ENCODE results near the gene INIP. TPM values are rescaled to one million over a fixed set of nuclear protein-coding genes. Genes with fewer than 3 reads are reported as not detected.

The INIP gene
- polyA plus RNA-seq, 1 experiment = 10.9 TPM

DNA sequence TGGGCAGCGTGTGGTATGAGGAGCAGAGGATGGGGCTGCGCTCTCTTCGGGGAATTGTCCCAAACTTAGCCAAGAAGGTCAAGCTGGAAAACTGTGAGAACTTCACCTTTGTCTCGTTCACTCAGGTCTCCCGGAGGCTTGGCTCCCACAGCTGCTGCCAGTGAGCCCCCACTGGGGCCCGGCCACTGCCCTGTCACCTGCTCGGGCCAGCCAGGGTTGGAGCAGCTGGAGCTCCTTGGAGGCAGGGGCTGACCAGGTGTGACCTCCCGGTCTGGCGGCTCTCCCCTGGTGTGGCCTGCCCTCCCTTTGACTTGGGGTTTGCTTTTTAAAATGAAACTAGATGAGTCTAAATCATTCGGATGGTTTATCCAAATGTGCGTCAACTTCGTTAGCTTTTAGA, 58.0 kb downstream of the INIP start:
- Histone ChIP-seq H3K36me3 (ENCODE audit: control insufficient read depth, insufficient read depth, low read length) (no peaks in the 10 kb centered on the region), H3K4me3 (ENCODE audit: low read depth, low read length) (no peak overlapping the region), H3K27me3 (ENCODE audit: control insufficient read depth, insufficient read depth, low read length) (no peaks in the 10 kb centered on the region)
- no peak for DNase-seq (ENCODE audit: low read depth)
- POLR2A ChIA-PET = no interaction called here
- TF ChIP-seq CTCF (IDR thresholded peaks at IDR 0.05; ENCODE audit: insufficient read depth, low read depth, low read length) = no peak
- CTCF ChIA-PET = interaction anchor here (0.7 to 0.9 kb wide), 2 partner anchors 10 to 514 kb away, joined by 3 read pairs; no protein-coding TSS in a partner anchor

DNA sequence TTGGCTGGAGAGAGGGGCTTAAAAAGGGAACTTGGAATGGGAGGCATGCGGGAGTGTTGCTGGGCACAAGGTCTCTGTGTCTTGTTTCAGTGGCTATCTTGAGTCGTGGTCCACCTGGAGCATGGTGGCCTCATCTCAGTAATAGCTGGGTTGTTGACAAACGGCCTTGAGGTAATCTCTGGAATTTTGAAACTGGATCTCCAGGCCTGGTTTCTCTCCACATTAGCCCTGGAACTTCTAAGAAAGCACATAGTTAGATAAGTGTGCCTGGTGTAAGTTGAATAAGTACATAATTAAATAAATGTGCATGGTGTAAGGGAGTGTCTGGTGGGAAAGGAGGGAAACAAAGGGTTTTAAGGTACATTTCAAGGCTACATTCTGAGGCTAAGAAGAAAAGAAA, 62.2 kb downstream of the INIP start:
- Histone ChIP-seq H3K36me3 (ENCODE audit: control insufficient read depth, insufficient read depth, low read length) (no peaks in the 10 kb centered on the region), H3K4me3 (ENCODE audit: low read depth, low read length) (no peak overlapping the region), H3K27me3 (ENCODE audit: control insufficient read depth, insufficient read depth, low read length) (no peaks in the 10 kb centered on the region)
- TF ChIP-seq CTCF (IDR thresholded peaks at IDR 0.05; ENCODE audit: insufficient read depth, low read depth, low read length) = no peak
- DNase-seq (ENCODE audit: low read depth) = no peak
- POLR2A ChIA-PET = no interaction called here
- CTCF ChIA-PET = interaction anchor here (0.6 kb wide), 1 partner anchor 267 kb away, joined by 3 read pairs; no protein-coding TSS in a partner anchor

DNA sequence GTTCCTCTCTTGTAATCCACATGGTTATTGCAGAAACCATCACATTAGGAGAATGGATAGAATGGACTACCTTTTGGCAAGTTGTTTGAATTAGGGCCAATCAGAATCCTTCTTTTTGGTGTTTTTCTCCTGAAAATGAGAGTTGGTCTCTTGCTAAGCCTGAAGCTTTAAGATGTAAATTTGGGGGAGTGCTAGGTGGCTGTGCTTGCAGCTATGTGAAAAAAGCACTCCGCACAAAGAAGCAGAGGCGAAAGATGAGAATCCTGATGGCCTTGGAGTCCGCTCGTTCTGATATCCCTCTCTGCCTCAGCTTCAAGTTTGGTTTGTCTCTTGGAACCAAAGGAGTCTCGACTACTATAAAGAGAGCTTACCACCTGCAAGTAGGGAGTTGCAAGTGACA, 63.6 kb downstream of the INIP start:
- no peak for TF ChIP-seq CTCF (IDR thresholded peaks at IDR 0.05; ENCODE audit: insufficient read depth, low read depth, low read length)
- ChIA-PET CTCF (interaction anchor here (1.0 to 1.2 kb wide), 2 partner anchors 9 to 548 kb away, joined by 3 read pairs; no protein-coding TSS in a partner anchor), POLR2A (interaction anchor here (0.6 kb wide), 1 partner anchor 274 kb away, joined by 6 read pairs; the partner anchor contains the start of gene HSDL2)
- H3K4me3 ChIP-seq (ENCODE audit: low read depth, low read length) = no peak overlapping the region
- no peaks in the 10 kb centered on the region for H3K27me3 ChIP-seq (ENCODE audit: control insufficient read depth, insufficient read depth, low read length)
- no peaks in the 10 kb centered on the region for H3K36me3 ChIP-seq (ENCODE audit: control insufficient read depth, insufficient read depth, low read length)
- DNase-seq (ENCODE audit: low read depth) = no peak

GRCh38 chr9:112648624-112649023, 69.3 kb downstream of the INIP start:
- CTCF ChIA-PET = interaction anchor here (0.7 kb wide), 1 partner anchor 79 kb away, joined by 4 read pairs; no protein-coding TSS in a partner anchor
- POLR2A ChIA-PET = no interaction called here
- no peaks in the 10 kb centered on the region for H3K36me3 ChIP-seq (ENCODE audit: control insufficient read depth, insufficient read depth, low read length)
- DNase-seq (ENCODE audit: low read depth) = no peak
- H3K27me3 ChIP-seq (ENCODE audit: control insufficient read depth, insufficient read depth, low read length) = no peaks in the 10 kb centered on the region
- no peak overlapping the region for H3K4me3 ChIP-seq (ENCODE audit: low read depth, low read length)
- TF ChIP-seq CTCF (IDR thresholded peaks at IDR 0.05; ENCODE audit: insufficient read depth, low read depth, low read length) = no peak

DNA sequence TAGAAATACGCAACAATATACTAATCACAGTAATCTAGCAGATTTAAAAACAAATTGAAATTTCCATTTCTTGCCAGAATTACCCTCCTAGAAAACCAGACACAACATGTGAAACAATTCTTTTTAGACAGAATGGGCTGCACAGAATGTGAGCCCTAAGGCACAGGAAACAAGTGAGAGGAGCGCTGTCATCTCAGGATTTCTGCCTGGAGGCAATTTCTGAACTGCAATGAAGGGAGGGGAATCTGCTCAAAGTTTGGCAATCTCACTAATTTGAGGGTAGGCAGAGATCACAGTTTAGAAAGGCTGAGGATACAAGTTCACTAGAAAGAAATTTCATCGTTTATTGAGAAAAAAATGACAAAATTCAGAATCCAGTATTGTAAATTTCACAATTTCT, 70.3 kb downstream of the INIP start:
- DNase-seq (ENCODE audit: low read depth) = no peak
- Histone ChIP-seq H3K4me3 (ENCODE audit: low read depth, low read length) (no peak overlapping the region), H3K27me3 (ENCODE audit: control insufficient read depth, insufficient read depth, low read length) (no peaks in the 10 kb centered on the region), H3K36me3 (ENCODE audit: control insufficient read depth, insufficient read depth, low read length) (no peaks in the 10 kb centered on the region)
- ChIA-PET CTCF (no interaction called here), POLR2A (no interaction called here)
- TF ChIP-seq CTCF (IDR thresholded peaks at IDR 0.05; ENCODE audit: insufficient read depth, low read depth, low read length) = no peak

All from BJ (cell line).